ENCODE measurements around the gene NRL. TPM values are rescaled to one million over a fixed set of nuclear protein-coding genes. Genes with fewer than 3 reads are reported as not detected.
"Not testable (repeated sequence)": the region's sequence is repeated elsewhere in the genome, so short reads cannot be mapped to it uniquely, and the experiment has no call there.

Gene NRL
- total and polyA plus RNA-seq, 10 of the 15 experiments (the other 5 are each of a cell fraction or from before 2014, with no cell fraction given): 0.11 to 4.4 (median 2.2) TPM

DNA sequence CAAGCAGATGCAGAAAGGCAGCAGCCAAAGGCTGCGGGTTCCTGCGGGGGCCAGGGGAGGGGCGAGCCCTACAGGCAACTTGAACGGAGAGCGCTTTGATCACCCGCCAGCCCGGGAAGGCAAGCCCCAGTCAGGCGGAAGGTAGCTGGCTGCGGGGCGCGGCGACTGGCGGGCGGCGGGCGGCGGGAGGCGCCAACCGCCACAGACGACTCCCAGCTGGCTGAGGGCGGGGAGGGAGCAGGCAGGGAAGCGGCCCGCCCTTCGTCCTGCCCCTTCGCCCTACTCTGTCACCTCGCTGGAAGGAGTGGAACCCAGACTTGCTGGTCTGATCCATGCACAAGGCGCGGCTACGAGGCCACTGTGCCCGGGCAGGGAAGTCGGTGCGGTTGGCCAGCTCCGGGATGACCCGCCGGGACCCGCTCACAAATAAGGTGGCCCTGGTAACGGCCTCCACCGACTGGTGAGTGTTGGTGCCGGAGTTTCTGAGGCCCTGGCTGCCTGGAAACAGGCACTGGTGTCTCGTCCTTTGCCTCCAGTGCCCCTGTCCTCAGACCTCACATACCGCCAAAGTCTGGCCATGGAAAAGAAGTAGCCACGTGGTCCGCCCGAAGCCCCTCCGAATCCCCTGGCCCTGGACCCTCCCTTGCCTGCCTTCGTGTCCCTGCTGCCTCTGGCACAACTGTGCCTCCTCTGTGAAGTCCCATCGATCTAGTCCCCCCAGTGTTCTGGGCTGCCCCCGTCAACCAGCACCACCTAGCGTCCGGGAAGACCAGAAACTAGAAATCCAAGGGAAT lies 78.4 kb downstream of the NRL start (continued):
- TF ChIP-seq FOS (IDR thresholded peaks at IDR 0.05; ENCODE audit: borderline replicate concordance, extremely low read depth, insufficient read length) (no peak), TCF12 (IDR thresholded peaks at IDR 0.05; ENCODE audit: low read depth, low read length) (peak; percentile 17; the same call in 1 of the 2 replicates), CREM (IDR thresholded peaks at IDR 0.05; ENCODE audit: low read depth) (no peak), DPF2 (IDR thresholded peaks at IDR 0.05) (no peak), MEF2A (IDR thresholded peaks at IDR 0.05; ENCODE audit: insufficient read depth, low read depth, low read length) (no peak), CBFB (IDR thresholded peaks at IDR 0.05; ENCODE audit: low read depth) (no peak), RELA (IDR thresholded peaks at IDR 0.05; ENCODE audit: borderline replicate concordance, partially characterized antibody) (no peak)

DNA sequence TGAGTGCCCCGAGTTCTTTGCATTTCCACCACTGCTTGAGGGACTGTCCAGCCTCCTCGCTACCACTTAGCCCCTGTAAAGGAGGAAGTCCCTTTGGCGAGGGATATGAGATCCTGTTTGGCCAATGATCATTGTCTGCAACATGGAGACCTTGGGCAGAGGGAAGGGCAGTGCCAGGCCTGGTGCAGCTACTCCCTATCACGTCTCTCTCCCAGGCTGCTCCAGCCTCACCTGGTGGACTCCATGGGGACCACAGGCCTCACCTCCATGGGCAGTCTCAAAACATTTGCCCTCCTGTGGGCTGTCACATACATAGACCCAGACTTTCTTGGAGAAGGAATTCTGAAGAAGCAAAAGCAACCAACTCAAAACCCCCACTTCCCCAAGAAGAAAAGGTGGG lies 79.0 kb downstream of the NRL start:
- peak overlapping the region; percentile 73 for H3K4me3 ChIP-seq
- H3K4me2 ChIP-seq (ENCODE audit: control insufficient read depth, insufficient read depth): peak overlapping the region; percentile 58; the same call in 1 of the 2 replicates
- ChIA-PET RAD21 (ENCODE audit: unreplicated experiment) (interaction anchor here (1.0 kb wide), 1 partner anchor 73 kb away, joined by 3 read pairs; no protein-coding TSS in a partner anchor), POLR2A (interaction anchor here (1.1 kb wide), 1 partner anchor 23 kb away, joined by 3 read pairs; no protein-coding TSS in a partner anchor), CTCF (interaction anchor here (0.6 to 1.8 kb wide), 7 partner anchors 10 to 171 kb away, joined by 3 to 10 read pairs (median 4); no protein-coding TSS in a partner anchor), SMC1A (ENCODE audit: uncharacterized antibody, unreplicated experiment) (interaction anchor here (0.6 kb wide), 1 partner anchor 856 kb away, joined by 3 read pairs; no protein-coding TSS in a partner anchor)
- BruUV-seq (replicated peaks); H3K79me2 ChIP-seq (ENCODE audit: control insufficient read depth, insufficient read depth, low read length); DNase-seq (ENCODE audit: low read depth, low spot score); H3K27me3 ChIP-seq (replicated peaks in 1 of 2; ENCODE audit: control insufficient read depth in 2 of 2, insufficient read depth in 2 of 2, low read length in 1 of 2); FAIRE-seq; H3K4me1 ChIP-seq (ENCODE audit: control insufficient read depth, insufficient read depth, low read length); H3K9me3 ChIP-seq (replicated peaks; ENCODE audit: control insufficient read depth, insufficient read depth, low read length); H4K20me1 ChIP-seq (ENCODE audit: control insufficient read depth, insufficient read depth); H3K9ac ChIP-seq (ENCODE audit: control insufficient read depth, insufficient read depth, low read length); H3K27ac ChIP-seq (ENCODE audit: control insufficient read depth, insufficient read depth); H3K36me3 ChIP-seq (ENCODE audit: control insufficient read depth in 2 of 2, insufficient read depth in 2 of 2, low read length in 1 of 2): not testable (repeated sequence)
- ATAC-seq: peak; percentile 42
- peak overlapping the region; percentile 73; the same call in 1 of the 2 replicates for H2AFZ ChIP-seq (ENCODE audit: control insufficient read depth, low read depth, low read length)
- in situ Hi-C loops (cut with MboI) (loop anchor here (10.0 kb wide), 1 partner anchor 61 kb away; no protein-coding TSS in a partner anchor), intact Hi-C loops (cut with micrococcal nuclease; ENCODE audit: unreplicated experiment) (loop anchor here (1.0 kb wide), 1 partner anchor 21 kb away; no protein-coding TSS in a partner anchor)
- TF ChIP-seq, protein P1, sequence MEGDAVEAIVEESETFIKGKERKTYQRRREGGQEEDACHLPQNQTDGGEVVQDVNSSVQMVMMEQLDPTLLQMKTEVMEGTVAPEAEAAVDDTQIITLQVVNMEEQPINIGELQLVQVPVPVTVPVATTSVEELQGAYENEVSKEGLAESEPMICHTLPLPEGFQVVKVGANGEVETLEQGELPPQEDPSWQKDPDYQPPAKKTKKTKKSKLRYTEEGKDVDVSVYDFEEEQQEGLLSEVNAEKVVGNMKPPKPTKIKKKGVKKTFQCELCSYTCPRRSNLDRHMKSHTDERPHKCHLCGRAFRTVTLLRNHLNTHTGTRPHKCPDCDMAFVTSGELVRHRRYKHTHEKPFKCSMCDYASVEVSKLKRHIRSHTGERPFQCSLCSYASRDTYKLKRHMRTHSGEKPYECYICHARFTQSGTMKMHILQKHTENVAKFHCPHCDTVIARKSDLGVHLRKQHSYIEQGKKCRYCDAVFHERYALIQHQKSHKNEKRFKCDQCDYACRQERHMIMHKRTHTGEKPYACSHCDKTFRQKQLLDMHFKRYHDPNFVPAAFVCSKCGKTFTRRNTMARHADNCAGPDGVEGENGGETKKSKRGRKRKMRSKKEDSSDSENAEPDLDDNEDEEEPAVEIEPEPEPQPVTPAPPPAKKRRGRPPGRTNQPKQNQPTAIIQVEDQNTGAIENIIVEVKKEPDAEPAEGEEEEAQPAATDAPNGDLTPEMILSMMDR (IDR thresholded peaks at IDR 0.05 in 2 of 3, conservative IDR thresholded peaks at IDR 0.05 in 1 of 3; ENCODE audit: control insufficient read depth in 2 of 3, extremely low read depth in 1 of 3, insufficient read depth in 1 of 3, low read depth in 3 of 3, low read length in 3 of 3): 0 out of 6 replicates have a peak, but pooled peaks of 1 of the 3 experiments have one; percentile 2
- WGBS (ENCODE audit: insufficient coverage, insufficient replicate concordance, low lambda C conversion rate, missing lambda C conversion rate): 86% methylated on average over 2 of the region's 4 CpGs

Data from GM12878 (cell line).